Measurements from ENCODE around the gene PLCL2.

PLCL2 gene

GRCh38 chr3:17054982-17055343 lies 170.2 kb downstream of the PLCL2 start:
- Histone ChIP-seq H3K4me3 (ENCODE audit: low read depth, low read length, poor library complexity, severe bottlenecking) (no peak overlapping the region), H3F3A (ENCODE audit: insufficient read depth, low read length) (no peaks in the 10 kb centered on the region), H2AFZ (ENCODE audit: low read length) (no peak overlapping the region), H3K36me3 (ENCODE audit: insufficient read depth, low read length) (peaks cover 26% of the 10 kb centered on the region), H3K27ac (ENCODE audit: low read depth, low read length, poor library complexity, severe bottlenecking) (no peak overlapping the region), H3K79me2 (ENCODE audit: insufficient read depth, low read length) (no peaks in the 10 kb centered on the region), H3K4me1 (ENCODE audit: insufficient read depth, low read length, severe bottlenecking) (no peaks in the 10 kb centered on the region), H4K20me1 (ENCODE audit: insufficient read depth, low read length) (no peaks in the 10 kb centered on the region), H3K9ac (ENCODE audit: low read length) (no peak overlapping the region), H3K9me3 (ENCODE audit: low read length) (no peaks in the 10 kb centered on the region), H3K9me2 (ENCODE audit: low read depth, low read length) (no peaks in the 10 kb centered on the region), H3K27me3 (ENCODE audit: insufficient read depth, low read length) (no peaks in the 10 kb centered on the region), H3K4me2 (ENCODE audit: low read length) (no peak overlapping the region)
- TF ChIP-seq CTCF (IDR thresholded peaks at IDR 0.05; ENCODE audit: low read length) (no peak), EZH2 (IDR thresholded peaks at IDR 0.05; ENCODE audit: borderline replicate concordance, low read length) (no peak)

GRCh38 chr3:17055374-17056276 lies 170.9 kb downstream of the PLCL2 start:
- Histone ChIP-seq H3K9ac (ENCODE audit: low read length) (no peak overlapping the region), H3K4me2 (ENCODE audit: low read length) (no peak overlapping the region), H3K9me3 (ENCODE audit: low read length) (no peaks in the 10 kb centered on the region), H3K36me3 (ENCODE audit: insufficient read depth, low read length) (peaks cover 30% of the 10 kb centered on the region), H3F3A (ENCODE audit: insufficient read depth, low read length) (no peaks in the 10 kb centered on the region), H3K27ac (ENCODE audit: low read depth, low read length, poor library complexity, severe bottlenecking) (no peak overlapping the region), H3K79me2 (ENCODE audit: insufficient read depth, low read length) (no peaks in the 10 kb centered on the region), H3K27me3 (ENCODE audit: insufficient read depth, low read length) (no peaks in the 10 kb centered on the region), H2AFZ (ENCODE audit: low read length) (no peak overlapping the region), H3K4me1 (ENCODE audit: insufficient read depth, low read length, severe bottlenecking) (no peaks in the 10 kb centered on the region), H3K9me2 (ENCODE audit: low read depth, low read length) (no peaks in the 10 kb centered on the region), H3K4me3 (ENCODE audit: low read depth, low read length, poor library complexity, severe bottlenecking) (no peak overlapping the region), H4K20me1 (ENCODE audit: insufficient read depth, low read length) (no peaks in the 10 kb centered on the region)
- TF ChIP-seq EZH2 (IDR thresholded peaks at IDR 0.05; ENCODE audit: borderline replicate concordance, low read length) (no peak), CTCF (IDR thresholded peaks at IDR 0.05; ENCODE audit: low read length) (no peak)

- no peak for TF ChIP-seq CTCF (IDR thresholded peaks at IDR 0.05; ENCODE audit: low read length)
- no peaks in the 10 kb centered on the region for H3K27me3 ChIP-seq (ENCODE audit: insufficient read depth, low read length)
- no peaks in the 10 kb centered on the region for H3K79me2 ChIP-seq (ENCODE audit: insufficient read depth, low read length)
- peaks cover 37% of the 10 kb centered on the region for H3K36me3 ChIP-seq (ENCODE audit: insufficient read depth, low read length)
- no peaks in the 10 kb centered on the region for H3F3A ChIP-seq (ENCODE audit: insufficient read depth, low read length)
- no peak overlapping the region for H3K4me2 ChIP-seq (ENCODE audit: low read length)
- no peaks in the 10 kb centered on the region for H3K9me3 ChIP-seq (ENCODE audit: low read length)
- H3K9ac ChIP-seq (ENCODE audit: low read length) = no peak overlapping the region
- H3K4me1 ChIP-seq (ENCODE audit: insufficient read depth, low read length, severe bottlenecking) = no peaks in the 10 kb centered on the region
- no peaks in the 10 kb centered on the region for H4K20me1 ChIP-seq (ENCODE audit: insufficient read depth, low read length)
- no peaks in the 10 kb centered on the region for H3K9me2 ChIP-seq (ENCODE audit: low read depth, low read length)
- H2AFZ ChIP-seq (ENCODE audit: low read length) = no peak overlapping the region
- H3K4me3 ChIP-seq (ENCODE audit: low read depth, low read length, poor library complexity, severe bottlenecking) = no peak overlapping the region
- no peak overlapping the region for H3K27ac ChIP-seq (ENCODE audit: low read depth, low read length, poor library complexity, severe bottlenecking)
Measured at GRCh38 chr3:17057321-17057720, 172.6 kb downstream of the PLCL2 start.

All from OCI-LY1 (cell line).